GM19025 (cell line): ENCODE data around the gene HRH4.

Experiments used
- ATAC-seq: cut with Tn5 transposase; IDR thresholded peaks from one replicate; pipeline ENCODE4 v1.9.1; 2021; ENCODE audit warnings: mild to moderate bottlenecking, low read depth, moderate library complexity; ENCODE audit not compliant: unreplicated experiment

The HRH4 gene, protein sequence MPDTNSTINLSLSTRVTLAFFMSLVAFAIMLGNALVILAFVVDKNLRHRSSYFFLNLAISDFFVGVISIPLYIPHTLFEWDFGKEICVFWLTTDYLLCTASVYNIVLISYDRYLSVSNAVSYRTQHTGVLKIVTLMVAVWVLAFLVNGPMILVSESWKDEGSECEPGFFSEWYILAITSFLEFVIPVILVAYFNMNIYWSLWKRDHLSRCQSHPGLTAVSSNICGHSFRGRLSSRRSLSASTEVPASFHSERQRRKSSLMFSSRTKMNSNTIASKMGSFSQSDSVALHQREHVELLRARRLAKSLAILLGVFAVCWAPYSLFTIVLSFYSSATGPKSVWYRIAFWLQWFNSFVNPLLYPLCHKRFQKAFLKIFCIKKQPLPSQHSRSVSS

GRCh38 chr18:24460388-24460787, at the start of gene HRH4:
HRH4 (plus strand) TSS chr18:24460637; CDS start chr18:24460729, 92 bp downstream.
- ATAC-seq: no peak

DNA sequence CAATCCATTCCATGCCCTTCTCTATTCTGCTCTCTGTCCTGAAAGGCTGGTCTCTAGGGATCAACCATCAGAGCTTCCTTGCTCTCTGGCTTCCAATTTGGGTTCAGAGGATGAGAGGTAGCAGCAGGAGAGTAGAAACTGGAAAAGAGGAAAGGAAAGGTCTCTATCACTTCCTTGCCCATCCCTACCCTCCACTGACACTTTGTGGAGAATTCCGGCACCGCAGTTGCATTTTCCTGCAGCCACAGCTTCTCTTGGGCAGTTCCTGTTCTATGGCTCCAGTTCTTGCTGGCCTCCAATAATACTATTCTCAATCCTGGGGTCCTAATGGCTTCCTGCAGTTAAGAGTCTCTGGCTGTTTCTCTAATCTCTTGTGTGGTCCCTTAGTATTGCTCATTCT, 47.3 kb upstream of the HRH4 start:
- no peak for ATAC-seq

GRCh38 chr18:24414349-24415003, 46.0 kb upstream of the HRH4 start:
- ATAC-seq: no peak

DNA sequence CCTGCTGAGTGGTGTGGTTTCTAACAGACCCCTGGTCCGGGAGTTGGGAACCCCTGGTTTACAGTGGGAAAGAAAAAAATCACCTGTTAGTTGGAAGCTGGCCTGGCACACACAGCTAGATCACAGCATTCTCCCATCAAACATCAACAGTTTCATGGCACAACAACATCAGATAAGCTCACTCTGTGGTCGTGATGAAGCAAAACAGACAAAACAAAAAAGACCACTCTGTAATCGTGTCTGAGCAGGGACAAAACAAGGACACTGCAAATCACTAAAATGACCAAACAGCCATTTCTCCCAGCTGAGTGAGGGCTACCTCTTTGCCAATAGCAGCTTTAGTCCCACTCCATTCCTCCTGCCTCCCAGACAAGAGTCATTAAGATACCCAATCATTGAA, 43.0 kb upstream of the HRH4 start:
- no peak for ATAC-seq

- no peak for ATAC-seq
Measured at GRCh38 chr18:24420551-24420950, 39.9 kb upstream of the HRH4 start.

DNA sequence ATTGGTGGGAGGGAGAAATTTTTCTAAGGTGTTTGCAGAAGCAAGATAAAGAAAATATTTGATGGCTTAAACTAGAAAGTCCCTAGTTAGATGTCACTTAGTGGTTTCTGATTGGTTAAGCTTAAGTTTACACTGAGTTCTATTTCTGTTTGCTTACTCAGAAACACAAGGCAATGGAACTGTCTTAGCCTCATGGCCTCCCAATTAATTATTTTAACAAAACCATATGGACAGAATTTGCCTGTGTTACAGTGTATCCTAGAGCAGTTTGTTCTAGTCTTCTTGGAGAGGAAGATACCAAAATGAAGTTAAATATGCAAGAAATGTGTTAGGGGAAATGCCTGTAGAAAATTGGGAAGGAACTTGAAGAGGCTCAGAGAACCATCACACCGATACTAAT, 38.6 kb upstream of the HRH4 start:
- no peak for ATAC-seq

DNA sequence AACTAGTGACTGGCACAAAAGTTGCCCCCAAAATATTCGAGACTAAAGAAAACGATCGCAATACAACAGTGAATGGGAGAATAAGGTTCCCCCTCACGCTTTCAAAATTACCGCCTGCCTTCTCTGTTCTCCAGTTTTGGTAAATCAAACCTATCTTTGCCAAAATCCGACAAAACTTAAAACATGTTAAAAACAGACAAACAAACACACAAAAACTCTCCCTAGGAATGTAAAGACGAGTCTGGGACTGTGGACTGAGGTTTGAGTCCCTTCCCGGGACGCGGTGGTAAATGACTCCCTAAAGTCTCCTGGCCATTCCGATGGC, 34.4 kb upstream of the HRH4 start:
- ATAC-seq: no peak

GRCh38 chr18:24426398-24427294, 33.8 kb upstream of the HRH4 start, which contains the start of gene IMPACT:
IMPACT (plus strand) TSS chr18:24426670; CDS start chr18:24426757, 87 bp downstream.
- ATAC-seq: peak; percentile 83

DNA sequence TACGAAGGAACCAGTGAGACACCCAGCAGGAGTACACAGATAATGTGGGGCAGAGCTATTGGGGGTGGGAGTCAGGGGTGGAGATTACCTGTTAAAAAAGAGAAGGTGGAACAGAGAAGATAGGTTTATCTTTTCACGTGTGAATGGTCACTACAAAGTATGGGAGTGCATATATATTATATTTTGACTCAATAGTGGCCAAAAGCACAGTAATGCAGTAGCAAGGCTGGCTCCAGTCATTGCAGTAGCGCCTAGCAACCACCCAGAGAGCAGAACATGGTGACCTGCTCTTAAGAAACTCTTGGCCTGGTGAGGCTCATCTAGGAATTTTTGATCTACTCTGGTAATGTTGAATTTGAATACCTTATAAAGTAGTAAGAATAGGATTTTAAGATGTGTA, 33.0 kb upstream of the HRH4 start:
- no peak for ATAC-seq

DNA sequence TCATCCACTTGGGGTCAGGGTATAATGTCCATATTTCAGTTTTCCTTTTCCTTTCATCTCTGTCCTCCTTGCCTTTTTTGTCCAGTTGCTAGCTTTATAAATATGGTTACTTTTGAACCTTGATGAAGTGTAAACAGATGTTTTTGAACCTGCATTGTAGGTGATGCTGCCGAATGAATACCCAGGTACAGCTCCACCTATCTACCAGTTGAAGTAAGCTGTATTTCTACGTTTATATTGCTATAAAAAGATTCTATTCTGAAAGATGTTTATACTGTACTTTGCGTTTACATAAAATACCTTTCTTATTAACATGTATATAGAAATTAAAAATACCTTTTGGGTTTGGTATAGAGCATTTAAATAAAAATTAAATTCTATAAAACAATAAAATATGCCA, 31.7 kb upstream of the HRH4 start:
- ATAC-seq: no peak

GRCh38 chr18:24429188-24429587, 31.2 kb upstream of the HRH4 start:
- no peak for ATAC-seq

DNA sequence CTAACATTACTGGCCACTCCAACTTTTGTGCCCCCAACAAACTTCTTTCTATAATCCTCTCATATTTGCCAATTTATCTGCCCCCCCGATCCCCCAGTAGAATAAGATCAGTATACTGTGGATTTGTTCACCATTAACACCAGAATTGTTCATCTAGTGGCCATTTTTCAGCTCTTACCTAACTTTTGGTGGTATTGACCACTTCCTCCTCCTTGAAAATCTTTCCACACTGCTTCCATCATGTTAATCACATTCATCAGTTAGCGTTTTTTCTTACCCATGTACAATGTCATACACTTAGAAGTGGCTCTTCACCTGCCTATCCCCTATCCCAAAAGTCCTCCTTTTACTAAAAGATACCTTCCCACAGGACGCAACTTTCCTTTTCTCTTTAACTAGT, 27.8 kb upstream of the HRH4 start:
- ATAC-seq: no peak

DNA sequence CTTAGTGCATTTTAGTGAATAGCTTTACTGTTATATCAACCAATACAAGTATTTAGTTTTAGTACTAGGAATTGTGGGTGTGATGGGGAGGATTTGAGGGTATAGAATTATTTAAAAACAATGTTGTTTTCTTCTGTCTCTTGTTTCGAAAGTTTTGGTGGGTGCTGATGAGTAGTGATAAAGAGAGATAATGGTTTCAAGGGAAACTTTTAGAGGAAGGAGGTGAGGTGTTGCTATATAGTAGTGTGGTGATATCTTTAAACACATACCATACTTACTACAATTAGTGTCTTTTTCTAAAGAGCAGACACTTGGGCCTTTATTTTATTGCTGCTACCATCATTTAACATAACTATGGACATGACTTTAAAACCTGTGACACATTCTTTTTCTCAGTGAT, 23.5 kb upstream of the HRH4 start:
- no peak for ATAC-seq

- no peak for ATAC-seq
Measured at GRCh38 chr18:24443870-24444269, 16.6 kb upstream of the HRH4 start.

GRCh38 chr18:24446453-24446852, 14.0 kb upstream of the HRH4 start:
- peak; percentile 67 for ATAC-seq

DNA sequence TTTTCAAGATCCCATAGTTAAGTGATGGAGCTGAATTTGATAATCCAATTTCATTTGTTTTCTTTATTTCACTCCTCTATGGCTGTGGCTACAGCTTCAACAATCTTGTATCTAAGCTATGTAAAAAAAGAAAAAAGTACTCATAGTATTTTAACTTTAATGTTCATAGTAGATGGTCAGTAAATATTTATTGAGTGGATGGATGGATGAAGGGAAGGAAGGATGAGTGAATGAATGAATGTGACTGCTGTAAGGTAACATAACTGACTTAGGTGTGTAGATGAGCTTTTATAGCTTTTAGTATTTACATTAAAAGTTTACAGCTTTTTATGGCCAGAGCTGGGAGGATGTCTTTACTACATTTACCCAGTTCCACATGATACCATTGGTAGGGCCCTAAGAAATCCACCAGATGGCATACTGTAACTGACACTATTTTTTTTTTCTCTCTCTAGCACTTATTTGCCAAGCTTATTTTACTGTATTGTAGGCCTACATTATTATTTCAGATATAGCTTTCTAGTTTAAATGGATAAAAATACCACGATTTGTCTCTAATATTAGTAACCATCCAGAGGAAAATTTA, 13.4 kb upstream of the HRH4 start:
- no peak for ATAC-seq

- ATAC-seq: no peak
Measured at GRCh38 chr18:24447961-24448360, 12.5 kb upstream of the HRH4 start.

GRCh38 chr18:24456549-24456948, 3.9 kb upstream of the HRH4 start:
- peak; percentile 82 for ATAC-seq

GRCh38 chr18:24459772-24460171, 665 bp upstream of the HRH4 start:
- no peak for ATAC-seq

- no peak for ATAC-seq
Measured at GRCh38 chr18:24461996-24462395, 1.6 kb downstream of the HRH4 start.
